Measurements from ENCODE around the gene GREM2.

Gene GREM2

GRCh38 chr1:240478536-240478935 is 133.4 kb downstream of the GREM2 start:
- no peak overlapping the region for H3K4me3 ChIP-seq (replicated peaks in 1 of 2; ENCODE audit: low read depth in 2 of 2, low read length in 2 of 2)
- DNase-seq (ENCODE audit: low read depth in 2 of 2) = no peak
- TF ChIP-seq CTCF (IDR thresholded peaks at IDR 0.05; ENCODE audit: low read depth, low read length) = no peak

GRCh38 chr1:240475832-240476231 is 136.1 kb downstream of the GREM2 start:
- no peak for DNase-seq (ENCODE audit: low read depth in 2 of 2)
- no peak for TF ChIP-seq CTCF (IDR thresholded peaks at IDR 0.05; ENCODE audit: low read depth, low read length)
- no peak overlapping the region for H3K4me3 ChIP-seq (replicated peaks in 1 of 2; ENCODE audit: low read depth in 2 of 2, low read length in 2 of 2)

GRCh38 chr1:240474133-240474614 is 137.8 kb downstream of the GREM2 start:
- peak; percentile 74 to 86 for DNase-seq (ENCODE audit: low read depth in 2 of 2)
- no peak for TF ChIP-seq CTCF (IDR thresholded peaks at IDR 0.05; ENCODE audit: low read depth, low read length)
- H3K4me3 ChIP-seq (replicated peaks in 1 of 2; ENCODE audit: low read depth in 2 of 2, low read length in 2 of 2) = no peak overlapping the region

GRCh38 chr1:240468656-240469055 is 143.3 kb downstream of the GREM2 start:
- no peak for TF ChIP-seq CTCF (IDR thresholded peaks at IDR 0.05; ENCODE audit: low read depth, low read length)
- DNase-seq (ENCODE audit: low read depth in 2 of 2) = peak in 1 of 2 donors; percentile 68

GRCh38 chr1:240467895-240468294 is 144.1 kb downstream of the GREM2 start:
- TF ChIP-seq CTCF (IDR thresholded peaks at IDR 0.05; ENCODE audit: low read depth, low read length) = no peak
- H3K4me3 ChIP-seq (replicated peaks in 1 of 2; ENCODE audit: low read depth in 2 of 2, low read length in 2 of 2) = no peak overlapping the region
- DNase-seq (ENCODE audit: low read depth in 2 of 2) = no peak

More at GRCh38 chr1:240468656-240469055, 143.3 kb downstream of the GREM2 start:
- H3K4me3 ChIP-seq (replicated peaks in 1 of 2; ENCODE audit: low read depth in 2 of 2, low read length in 2 of 2) = no peak overlapping the region

GRCh38 chr1:240466509-240466908 is 145.4 kb downstream of the GREM2 start:
- no peak for TF ChIP-seq CTCF (IDR thresholded peaks at IDR 0.05; ENCODE audit: low read depth, low read length)
- DNase-seq (ENCODE audit: low read depth in 2 of 2) = no peak
- H3K4me3 ChIP-seq (replicated peaks in 1 of 2; ENCODE audit: low read depth in 2 of 2, low read length in 2 of 2) = no peak overlapping the region

GRCh38 chr1:240465531-240465940 is 146.4 kb downstream of the GREM2 start:
- DNase-seq (ENCODE audit: low read depth in 2 of 2) = peak; percentile 15 to 20
- no peak overlapping the region for H3K4me3 ChIP-seq (replicated peaks in 1 of 2; ENCODE audit: low read depth in 2 of 2, low read length in 2 of 2)
- no peak for TF ChIP-seq CTCF (IDR thresholded peaks at IDR 0.05; ENCODE audit: low read depth, low read length)
